Measurements from ENCODE around the gene SLC22A15.

GRCh38 chr1:116002781-116003420 is 26.6 kb downstream of the SLC22A15 start:
- TF ChIP-seq MAX (IDR thresholded peaks at IDR 0.05; ENCODE audit: low read depth, low read length) (no peak), POLR2A (IDR thresholded peaks at IDR 0.05; ENCODE audit: extremely low read depth, insufficient read length) (no peak), CTCF (IDR thresholded peaks at IDR 0.05; ENCODE audit: low read depth, low read length) (no peak), MYC (IDR thresholded peaks at IDR 0.05; ENCODE audit: low read depth, low read length) (no peak)
